GM19438 (cell line): ENCODE results near the gene RERE.

Source experiments
- ATAC-seq: cut with Tn5 transposase; IDR thresholded peaks from one replicate; pipeline ENCODE4 v1.9.1; 2021; ENCODE audit warnings: low read depth; ENCODE audit not compliant: unreplicated experiment

Gene RERE

DNA sequence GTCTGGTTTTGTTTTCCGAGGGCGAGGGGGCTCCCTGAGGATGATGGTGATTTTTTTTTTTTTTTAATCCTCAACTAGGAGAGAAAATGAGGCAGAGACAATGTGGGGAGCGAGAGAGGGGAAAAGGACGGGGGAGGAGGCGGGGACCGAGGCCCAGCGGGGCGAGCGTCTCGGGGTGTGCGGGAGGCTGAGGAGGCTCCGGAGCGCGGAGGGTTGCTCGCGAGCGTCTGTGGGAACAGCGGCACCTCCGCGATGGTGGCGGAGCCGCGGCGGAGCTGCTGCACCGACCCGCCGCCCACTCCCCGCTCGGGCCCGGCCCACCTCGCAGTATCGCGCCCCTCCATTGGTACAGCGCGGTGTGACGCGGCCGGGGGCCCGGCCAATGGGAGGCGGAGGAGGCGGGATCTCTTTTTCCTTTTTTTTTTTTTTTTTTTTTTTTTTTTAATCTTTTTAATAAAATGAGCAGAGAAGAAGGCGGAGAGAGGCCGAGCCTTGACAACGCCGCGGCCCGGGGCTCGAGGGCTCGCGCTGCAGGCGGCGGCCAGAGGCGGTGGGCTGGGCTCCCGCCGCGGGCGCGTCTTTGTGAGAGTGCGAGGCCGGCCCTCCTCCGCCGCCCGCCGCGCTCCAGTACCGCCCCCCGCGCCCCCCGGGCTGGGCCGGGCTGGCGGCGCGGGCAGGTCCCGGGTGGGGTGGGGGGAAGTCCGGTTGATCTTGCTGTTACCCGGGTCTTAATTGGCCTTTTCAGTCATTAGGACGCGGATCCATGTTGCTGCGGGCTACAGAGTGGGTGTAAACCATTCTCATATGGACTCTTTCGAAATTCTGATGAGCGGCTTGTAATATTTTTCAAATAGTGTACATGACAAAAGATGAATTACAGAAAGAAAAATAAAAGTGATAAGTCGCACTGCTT, at the start of gene RERE:
TSS of gene RERE (minus strand) at position 229 of the 913 bp plus-strand sequence.
- peak; percentile 90 for ATAC-seq

GRCh38 chr1:8866792-8867415, 49.5 kb upstream of the RERE start:
- ATAC-seq, result no peak

GRCh38 chr1:8866173-8866791, 48.8 kb upstream of the RERE start:
- no peak for ATAC-seq

DNA sequence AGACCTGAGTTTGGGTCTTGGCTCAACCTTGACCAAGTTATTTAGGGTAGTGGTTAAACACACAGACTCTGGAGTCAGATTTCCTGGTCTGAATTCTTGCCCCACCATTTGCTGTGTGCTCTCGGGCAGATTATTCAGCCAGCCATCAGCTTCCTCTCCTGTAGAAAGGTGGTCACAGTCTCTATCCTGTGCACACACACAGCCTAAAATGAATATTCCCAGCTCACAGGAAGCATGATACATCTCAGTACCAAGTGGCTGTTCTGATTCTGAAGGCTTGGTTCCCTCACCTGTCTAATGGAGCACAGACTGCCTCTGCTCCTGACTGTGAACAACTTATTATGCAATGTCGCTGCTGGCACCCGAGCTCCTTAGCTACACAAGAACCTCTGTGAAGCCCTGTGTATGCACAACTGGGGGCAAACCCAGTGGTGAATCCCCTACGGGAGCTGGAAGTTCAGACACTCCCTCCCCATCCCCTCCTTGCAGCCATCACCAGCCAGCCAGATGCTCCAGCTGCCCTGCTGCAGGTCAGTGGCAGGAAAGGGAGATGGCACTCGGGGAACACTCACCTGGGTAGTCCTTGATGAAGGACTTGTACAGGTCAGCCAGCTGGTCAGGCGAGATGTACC, 47.4 kb upstream of the RERE start:
- no peak for ATAC-seq

DNA sequence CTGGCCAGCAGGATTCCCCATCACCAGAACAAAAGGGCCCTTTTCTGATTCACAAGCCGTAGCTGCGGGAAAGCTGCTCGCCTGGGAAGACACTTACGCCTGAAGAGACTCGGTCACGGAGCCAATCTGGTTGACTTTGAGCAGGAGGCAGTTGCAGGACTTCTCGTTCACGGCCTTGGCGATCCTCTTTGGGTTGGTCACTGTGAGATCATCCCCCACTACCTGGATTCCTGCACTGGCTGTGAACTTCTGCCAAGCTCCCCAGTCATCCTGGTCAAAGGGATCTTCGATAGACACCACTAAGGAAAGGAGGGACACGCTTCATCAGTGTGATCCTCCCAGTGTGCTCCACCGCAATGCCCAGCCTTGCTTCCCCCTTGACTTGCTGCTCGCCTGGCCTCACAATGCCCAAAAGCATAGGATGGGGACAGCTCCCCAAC, 46.4 kb upstream of the RERE start:
- ATAC-seq, result no peak

- ATAC-seq, result no peak
Measured at GRCh38 chr1:8863138-8863537, 45.7 kb upstream of the RERE start.

GRCh38 chr1:8862528-8862927, 45.1 kb upstream of the RERE start:
- ATAC-seq, result no peak

- ATAC-seq, result no peak
Measured at GRCh38 chr1:8860738-8861516, 43.5 kb upstream of the RERE start.

DNA sequence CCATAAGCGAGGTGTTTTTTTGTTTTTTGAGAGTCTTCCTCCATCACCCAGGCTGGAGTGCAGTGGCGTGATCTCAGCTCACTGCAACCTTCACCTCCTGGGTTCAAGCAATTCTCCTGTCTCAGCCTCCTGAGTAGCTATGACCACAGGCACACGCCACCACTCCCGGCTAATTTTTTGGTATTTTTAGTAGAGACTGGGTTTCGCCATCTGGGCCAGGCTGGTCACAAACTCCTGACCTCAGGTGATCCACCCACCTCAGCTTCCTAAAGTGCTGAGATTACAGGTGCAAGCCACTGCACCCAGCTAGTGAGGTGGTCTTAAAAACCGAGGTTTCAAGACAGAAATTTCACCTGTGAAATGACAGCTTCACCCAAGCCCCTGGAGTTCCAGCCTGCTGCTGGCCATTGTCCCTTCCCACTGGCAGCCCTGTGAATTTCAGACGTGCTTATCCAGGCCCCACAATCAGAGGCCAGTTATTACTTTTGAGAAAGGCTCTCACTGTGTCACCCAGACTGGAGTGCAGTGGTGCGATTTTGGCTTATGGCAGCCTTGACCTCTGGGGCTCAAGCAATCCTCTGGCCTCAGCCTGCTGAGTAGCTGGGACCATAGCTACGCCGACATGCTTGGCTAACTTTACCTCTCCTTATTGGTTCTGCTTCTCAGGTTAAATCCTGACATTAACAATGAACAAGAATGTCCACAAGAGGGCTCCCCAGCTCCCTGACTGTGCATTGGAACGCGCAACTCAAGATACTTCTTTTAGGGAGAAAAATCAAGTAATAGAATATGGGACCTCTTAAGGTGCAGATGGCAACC, 41.7 kb upstream of the RERE start:
- no peak for ATAC-seq

GRCh38 chr1:8858112-8858668, 40.8 kb upstream of the RERE start:
- no peak for ATAC-seq

GRCh38 chr1:8856689-8857412, 39.4 kb upstream of the RERE start:
- no peak for ATAC-seq

- no peak for ATAC-seq
Measured at GRCh38 chr1:8854240-8854639, 36.8 kb upstream of the RERE start.

DNA sequence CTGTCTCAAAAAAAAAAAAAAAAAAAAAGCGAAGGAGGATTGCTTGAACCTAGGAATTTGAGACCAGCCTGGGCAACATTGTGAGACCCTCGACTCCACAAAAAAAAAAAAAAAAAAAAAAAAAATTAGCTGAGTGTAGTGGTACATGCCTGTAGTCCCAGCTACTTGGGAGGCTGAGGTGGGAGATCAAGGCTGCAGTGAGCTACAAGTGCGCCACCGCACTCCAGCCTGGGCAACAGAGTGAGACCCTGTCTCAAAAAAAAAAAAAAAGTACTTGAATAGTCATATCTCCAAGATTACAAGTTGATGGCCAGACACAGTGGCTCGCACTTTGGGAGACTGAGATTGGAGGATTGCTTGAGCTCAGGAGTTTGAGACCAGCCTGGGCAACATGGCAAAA, 33.6 kb upstream of the RERE start:
- ATAC-seq, result no peak

- no peak for ATAC-seq
Measured at GRCh38 chr1:8848663-8849386, 31.4 kb upstream of the RERE start.

- ATAC-seq, result no peak
Measured at GRCh38 chr1:8847990-8848389, 30.6 kb upstream of the RERE start.

DNA sequence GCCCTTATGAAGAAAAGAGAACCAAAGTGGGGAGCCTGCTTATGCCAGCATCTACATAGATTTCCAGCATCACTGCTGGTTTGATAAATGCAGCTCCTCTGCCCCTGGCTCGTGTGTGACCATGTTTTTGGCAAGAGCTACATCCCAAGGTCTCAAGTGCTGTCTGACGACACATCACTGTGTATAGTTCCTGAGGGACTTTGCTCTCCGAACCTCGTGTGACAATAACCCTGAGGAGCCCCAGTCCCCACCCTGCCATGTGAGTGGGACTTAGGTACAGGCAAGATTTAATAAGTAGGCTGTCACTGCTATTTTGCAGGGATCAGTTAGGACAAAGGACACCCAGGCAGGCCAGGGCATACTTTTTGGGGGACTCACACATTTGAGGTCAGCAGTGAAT, 28.8 kb upstream of the RERE start:
- no peak for ATAC-seq

DNA sequence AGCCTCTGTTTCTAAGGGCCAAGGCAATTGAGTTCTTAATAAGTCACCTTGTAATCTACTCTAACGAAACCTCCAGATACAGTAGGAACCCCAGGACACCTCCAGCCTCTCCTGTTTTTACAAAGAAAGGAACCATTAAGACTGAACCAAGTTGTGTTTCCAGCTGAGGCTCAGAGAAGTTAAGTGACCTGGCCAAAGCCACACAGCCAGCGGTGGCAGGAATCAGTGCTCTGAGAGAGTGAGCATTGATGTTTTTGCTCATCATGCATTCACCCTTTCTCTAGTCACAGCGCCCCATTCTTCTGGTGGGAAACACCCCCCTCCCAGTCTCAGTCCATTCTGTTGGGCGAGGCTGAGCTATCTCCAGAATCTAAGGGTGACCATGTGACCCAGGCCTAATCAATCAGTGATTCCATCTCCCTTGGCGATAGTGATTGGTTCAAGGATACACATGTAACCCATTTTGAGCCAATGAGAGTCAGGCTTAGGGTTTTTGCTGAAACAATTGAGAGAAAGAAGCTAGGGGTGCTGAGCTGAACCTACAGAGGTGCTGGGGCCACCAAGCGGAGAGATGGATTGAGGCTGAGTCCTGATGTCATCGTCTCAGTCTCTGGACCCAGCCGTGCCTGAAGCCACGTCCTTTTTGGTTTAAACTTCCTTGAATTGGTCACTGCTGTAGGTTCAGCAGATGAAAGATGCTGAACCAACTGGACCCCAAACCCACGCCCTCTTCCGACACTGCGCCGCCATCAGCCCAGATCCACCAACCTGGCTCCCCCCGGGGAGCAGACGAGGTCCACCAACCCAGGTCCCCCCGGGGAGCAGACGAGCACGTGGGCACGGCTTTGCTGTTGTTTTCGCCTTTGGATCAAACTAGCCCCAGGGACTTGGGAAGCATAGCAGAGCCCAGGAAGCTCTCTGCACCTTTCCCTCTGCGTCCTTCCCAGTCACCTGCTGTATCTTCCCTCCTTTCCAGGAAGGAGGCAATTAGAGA, 28.0 kb upstream of the RERE start:
- no peak for ATAC-seq
